T-cell (primary cell): ENCODE results near the gene LAMA5. TPM values are rescaled to one million over a fixed set of nuclear protein-coding genes. Genes with fewer than 3 reads are reported as not detected.

Experiments
- ATAC-seq, 4 experiments: fragments of 200-7000 bp in 3 of 4; fragments of 150-1000 bp in 1 of 4; cut with Tn5 transposase; replicated peaks in 1 of 4; 1 replicate in 3 of 4; 2 replicates in 1 of 4; pipeline ENCODE4 v1.10.0; 2021; ENCODE audit warnings: moderate library complexity in 3 of 4, mild to moderate bottlenecking in 2 of 4, moderate number of reproducible peaks in 1 of 4
- CTCF ChIA-PET, 2 donors: fragments of 300-600 bp; sonication (Branson Sonifier 250); formaldehyde crosslinking; loops; one replicate each; lab custom pipeline; 2022; ENCODE audit warnings: antibody characterized with exemption in 2 of 2; lab: Charles Lee
- POLR2A ChIA-PET, 2 donors: fragments of 300-600 bp; sonication (Branson Sonifier 250); formaldehyde crosslinking; loops; one replicate each; lab custom pipeline; 2022; ENCODE audit warnings: antibody characterized with exemption in 2 of 2; lab: Charles Lee
- DNase-seq, 35 experiments: peaks; one replicate each; pipeline versions ENCODE4 v3.0.0 to v3.0.0-alpha.2; 2013 to 2023
- H3K27ac ChIP-seq: one replicate; pipeline ENCODE4 v1.5.1; 2013; ENCODE audit warnings: low read length
- H3K27me3 ChIP-seq, 2 experiments: replicated peaks in 1 of 2; 1 replicate in 1 of 2; 2 replicates in 1 of 2; pipeline versions ENCODE4 v1.6.1 to v1.7.0; 2013; ENCODE audit warnings: low read length in 1 of 2, mixed read lengths in 1 of 2; ENCODE audit not compliant: control insufficient read depth in 2 of 2, insufficient read depth in 2 of 2; ENCODE audit errors: extremely low read depth in 1 of 2
- H3K36me3 ChIP-seq, 2 donors: 1 replicate in 1 of 2; 2 replicates in 1 of 2; pipeline versions ENCODE4 v1.6.1 to v1.7.0; 2013; ENCODE audit warnings: low read length in 1 of 2; ENCODE audit not compliant: control insufficient read depth in 2 of 2, insufficient read depth in 1 of 2; ENCODE audit errors: extremely low read depth in 1 of 2
- H3K4me1 ChIP-seq, 2 experiments: 1 replicate in 1 of 2; 2 replicates in 1 of 2; pipeline versions ENCODE4 v1.6.1 to v1.7.0; 2013; ENCODE audit warnings: low read length in 2 of 2, mixed read lengths in 1 of 2; ENCODE audit not compliant: insufficient read depth in 2 of 2, control insufficient read depth in 1 of 2; ENCODE audit errors: extremely low read depth in 1 of 2
- H3K4me3 ChIP-seq, 2 donors: 1 replicate in 1 of 2; 2 replicates in 1 of 2; pipeline versions ENCODE4 v1.5.1 to v1.7.0; 2013; ENCODE audit warnings: mild to moderate bottlenecking in 2 of 2, low read length in 1 of 2, moderate library complexity in 1 of 2; ENCODE audit not compliant: control insufficient read depth in 1 of 2; ENCODE audit errors: extremely low read depth in 1 of 2
- H3K9me3 ChIP-seq: 2 replicates; pipeline ENCODE4 v1.7.0; 2013
- H3K27ac Mint-ChIP-seq, 2 donors: one replicate each; pipeline ENCODE4 v1.8.0; 2020 to 2021; ENCODE audit warnings: mild to moderate bottlenecking in 2 of 2, mixed read lengths in 2 of 2
- H3K27me3 Mint-ChIP-seq, 2 donors: one replicate each; pipeline ENCODE4 v1.8.0; 2021 to 2022; ENCODE audit warnings: mixed read lengths in 2 of 2
- H3K36me3 Mint-ChIP-seq: one replicate; pipeline ENCODE4 v1.8.0; 2021; ENCODE audit warnings: mixed read lengths
- H3K4me1 Mint-ChIP-seq, 3 donors: one replicate each; pipeline ENCODE4 v1.8.0; 2020 to 2022; ENCODE audit warnings: mixed read lengths in 3 of 3, mild to moderate bottlenecking in 1 of 3
- H3K4me3 Mint-ChIP-seq, 3 donors: one replicate each; pipeline ENCODE4 v1.8.0; 2020 to 2022; ENCODE audit warnings: mild to moderate bottlenecking in 3 of 3, mixed read lengths in 3 of 3, moderate library complexity in 3 of 3
- H3K9me3 Mint-ChIP-seq, 3 donors: one replicate each; pipeline ENCODE4 v1.8.0; 2020 to 2022; ENCODE audit warnings: mixed read lengths in 3 of 3
- WGBS: methylation state at CpG from one replicate; pipeline ENCODE4 v1.1.5; 2013; ENCODE audit warnings: missing lambda C conversion rate; ENCODE audit not compliant: insufficient coverage; 5-methylcytosine and 5-hydroxymethylcytosine counted together
- total RNA-seq, 35 experiments: library from RNA in 6 of 35; stranded (reverse) in 6 of 35; fragments of 120-200 nt in 1 of 35; gene quantifications; one replicate each; pipeline versions ENCODE4 v1.2.1 to v1.2.4 and lab custom pipeline; 2013 to 2026

Gene LAMA5
- total RNA-seq, 5 donors from 2014 or later (not counting 1 experiment from before 2014, with no cell fraction given): 0.48 to 4.3 (median 3.0) TPM

- ChIA-PET CTCF (no interaction called here), POLR2A (no interaction called here)
- Histone ChIP-seq H3K27me3 (peaks cover 0 to 65% of the 10 kb centered on the region in 2 experiments), H3K27ac (no peak overlapping the region), H3K4me1 (no peaks in the 10 kb centered on the region), H3K36me3 (no peaks in the 10 kb centered on the region), H3K9me3 (no peaks in the 10 kb centered on the region), H3K4me3 (no peak overlapping the region)
- H3K4me3 Mint-ChIP-seq: no peak overlapping the region
- peaks cover 0 to 5% of the 10 kb centered on the region in 2 donors for H3K27me3 Mint-ChIP-seq
- H3K9me3 Mint-ChIP-seq: no peaks in the 10 kb centered on the region
- no peak overlapping the region for H3K27ac Mint-ChIP-seq
- H3K36me3 Mint-ChIP-seq: no peaks in the 10 kb centered on the region
- H3K4me1 Mint-ChIP-seq: no peaks in the 10 kb centered on the region
- 66% methylated on average over 13 of the region's 16 CpGs for WGBS
- no peak for ATAC-seq
- no peak for DNase-seq
Measured at GRCh38 chr20:62354811-62355341, 12.2 kb downstream of the LAMA5 start.

- WGBS: 75% methylated on average over 13 of the region's 14 CpGs
- Histone ChIP-seq H3K9me3 (no peaks in the 10 kb centered on the region), H3K4me3 (no peak overlapping the region), H3K4me1 (no peaks in the 10 kb centered on the region), H3K36me3 (no peaks in the 10 kb centered on the region), H3K27me3 (peaks cover 0 to 59% of the 10 kb centered on the region in 2 experiments), H3K27ac (no peak overlapping the region)
- Mint-ChIP-seq H3K27me3 (peaks cover 0 to 5% of the 10 kb centered on the region in 2 donors), H3K9me3 (peaks cover 0 to 2% (median 0%) of the 10 kb centered on the region in 3 donors), H3K4me3 (no peak overlapping the region), H3K4me1 (no peaks in the 10 kb centered on the region), H3K36me3 (no peaks in the 10 kb centered on the region), H3K27ac (no peak overlapping the region)
- ChIA-PET CTCF (no interaction called here), POLR2A (no interaction called here)
- ATAC-seq: no peak
- no peak for DNase-seq
Measured at GRCh38 chr20:62354031-62354808, 12.9 kb downstream of the LAMA5 start.

- H3K27me3 ChIP-seq: peaks cover 0 to 52% of the 10 kb centered on the region in 2 experiments
- DNase-seq: no peak
- H3K4me3 Mint-ChIP-seq: no peak overlapping the region
- H3K36me3 ChIP-seq: no peaks in the 10 kb centered on the region
- H3K4me3 ChIP-seq: no peak overlapping the region
- WGBS: 84% methylated on average over 15 of the region's 16 CpGs
- ATAC-seq: no peak
- H3K4me1 ChIP-seq: no peaks in the 10 kb centered on the region
- no peak overlapping the region for H3K27ac ChIP-seq
- CTCF ChIA-PET: no interaction called here
- H3K27ac Mint-ChIP-seq: no peak overlapping the region
- POLR2A ChIA-PET: no interaction called here
- no peaks in the 10 kb centered on the region for H3K36me3 Mint-ChIP-seq
- H3K27me3 Mint-ChIP-seq: peaks cover 0 to 5% of the 10 kb centered on the region in 2 donors
- H3K9me3 Mint-ChIP-seq: peaks cover 3 to 7% (median 4%) of the 10 kb centered on the region in 3 donors
- H3K9me3 ChIP-seq: no peaks in the 10 kb centered on the region
- no peaks in the 10 kb centered on the region for H3K4me1 Mint-ChIP-seq
Measured at GRCh38 chr20:62353289-62354030, 13.7 kb downstream of the LAMA5 start.

- Histone ChIP-seq H3K4me1 (no peaks in the 10 kb centered on the region), H3K27me3 (peaks cover 0 to 45% of the 10 kb centered on the region in 2 experiments), H3K27ac (no peak overlapping the region), H3K4me3 (no peak overlapping the region), H3K36me3 (no peaks in the 10 kb centered on the region), H3K9me3 (no peaks in the 10 kb centered on the region)
- WGBS: 83% methylated on average over 36 of the region's 43 CpGs
- no peak overlapping the region for H3K27ac Mint-ChIP-seq
- CTCF ChIA-PET: no interaction called here
- H3K27me3 Mint-ChIP-seq: peaks cover 0 to 5% of the 10 kb centered on the region in 2 donors
- no peaks in the 10 kb centered on the region for H3K36me3 Mint-ChIP-seq
- no peak for ATAC-seq
- H3K4me1 Mint-ChIP-seq: no peaks in the 10 kb centered on the region
- no peak overlapping the region for H3K4me3 Mint-ChIP-seq
- H3K9me3 Mint-ChIP-seq: peaks cover 4 to 8% (median 5%) of the 10 kb centered on the region in 3 donors
- no peak for DNase-seq
- POLR2A ChIA-PET: no interaction called here
Measured at GRCh38 chr20:62352402-62353288, 14.5 kb downstream of the LAMA5 start.

GRCh38 chr20:62351469-62352401 is 15.4 kb downstream of the LAMA5 start:
- Mint-ChIP-seq H3K9me3 (peaks cover 4 to 8% (median 5%) of the 10 kb centered on the region in 3 donors), H3K4me3 (no peak overlapping the region), H3K36me3 (no peaks in the 10 kb centered on the region), H3K4me1 (no peaks in the 10 kb centered on the region), H3K27ac (no peak overlapping the region), H3K27me3 (peaks cover 0 to 5% of the 10 kb centered on the region in 2 donors)
- DNase-seq (no peak), ATAC-seq (no peak)
- WGBS: 88% methylated on average over 56 of the region's 60 CpGs
- Histone ChIP-seq H3K9me3 (no peaks in the 10 kb centered on the region), H3K4me1 (no peaks in the 10 kb centered on the region), H3K4me3 (no peak overlapping the region), H3K27me3 (peaks cover 0 to 38% of the 10 kb centered on the region in 2 experiments), H3K27ac (no peak overlapping the region), H3K36me3 (no peaks in the 10 kb centered on the region)
- ChIA-PET CTCF (no interaction called here), POLR2A (no interaction called here)
